ENCODE data around the gene PET117.

DNA sequence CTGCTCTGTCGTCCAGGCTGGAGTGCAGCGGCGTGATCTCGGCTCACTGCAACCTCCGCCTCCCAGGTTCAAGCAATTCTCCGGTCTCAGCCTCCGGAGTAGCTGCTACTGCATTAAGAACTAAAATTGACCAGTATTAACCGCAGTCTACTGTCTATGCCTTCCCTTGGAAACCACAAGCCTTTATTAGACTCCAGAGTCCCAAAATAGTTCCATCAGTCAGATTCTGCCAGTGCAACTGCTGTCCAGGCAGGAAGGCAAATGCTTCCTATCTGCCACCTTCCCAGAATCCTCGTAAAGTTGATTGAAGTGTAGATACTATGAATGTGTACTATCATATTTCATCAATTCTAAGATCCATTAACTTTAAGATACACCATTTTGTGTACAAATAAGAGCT, 16.7 kb downstream of the PET117 start:
- TF ChIP-seq EZH2 (IDR thresholded peaks at IDR 0.05) (no peak), POLR2AphosphoS5 (IDR thresholded peaks at IDR 0.05; ENCODE audit: borderline replicate concordance, low read depth, low read length) (no peak)
